NCI-H1417 treated with DMSO at 0.1 percent for 48 hours (cell line): ENCODE data around the gene TMEM156.

Source experiments
- DNase-seq: peaks from one replicate; lab custom pipeline; 2025; lab: John Stamatoyannopoulos, UW

Gene TMEM156

GRCh38 chr4:38925492-38926413 is 106.5 kb downstream of the TMEM156 start:
- no peak for DNase-seq

- DNase-seq, result no peak
These were observed 107.9 kb downstream of the TMEM156 start for GRCh38 chr4:38924353-38924752.

- no peak for DNase-seq
These were observed 108.5 kb downstream of the TMEM156 start for GRCh38 chr4:38923746-38924145.

DNA sequence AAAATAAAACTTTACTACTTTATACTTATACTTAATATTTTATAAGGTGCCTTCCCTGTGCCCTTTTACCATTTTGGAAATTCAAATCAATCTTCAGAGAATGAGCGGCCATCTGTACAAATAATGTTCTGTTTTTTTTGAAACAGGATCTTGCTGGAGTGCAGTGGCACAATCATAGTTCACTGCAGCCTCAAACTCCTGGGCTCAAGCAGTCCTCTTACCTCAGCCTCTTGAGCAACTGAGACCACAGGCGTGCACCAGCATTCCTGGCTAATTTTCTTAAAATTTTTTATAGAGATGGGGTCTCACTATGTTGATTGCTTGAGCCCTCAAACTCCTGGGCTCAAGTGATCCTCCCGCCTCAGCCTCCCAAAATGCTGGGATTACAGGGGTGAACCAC is 111.1 kb downstream of the TMEM156 start:
- no peak for DNase-seq

GRCh38 chr4:38920677-38921076 is 111.5 kb downstream of the TMEM156 start:
- no peak for DNase-seq

DNA sequence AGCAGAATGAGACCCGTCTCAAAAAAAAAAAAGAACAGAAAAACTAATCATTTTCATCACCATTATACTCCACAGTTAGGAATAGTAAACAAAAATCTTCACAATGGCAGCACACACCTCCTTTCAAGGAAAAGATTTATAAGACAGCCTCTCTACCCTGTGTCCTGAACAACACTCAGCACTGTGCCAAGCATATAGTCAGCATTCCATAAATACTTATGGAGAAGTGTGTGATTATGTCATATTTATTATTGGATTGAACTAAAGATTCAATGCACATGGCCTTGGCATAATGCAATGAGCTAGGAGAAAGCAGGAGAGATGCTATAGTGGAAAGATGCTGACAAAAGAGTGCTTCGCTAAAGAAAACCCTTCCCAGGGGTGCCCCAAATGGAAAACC is 112.0 kb downstream of the TMEM156 start:
- DNase-seq, result no peak

GRCh38 chr4:38919494-38919893 is 112.7 kb downstream of the TMEM156 start:
- DNase-seq, result no peak

GRCh38 chr4:38917481-38918025 is 114.7 kb downstream of the TMEM156 start:
- DNase-seq, result no peak
